Body of pancreas (tissue), 4 donors: ENCODE data around the gene LDLRAD4. TPM values are rescaled to one million over a fixed set of nuclear protein-coding genes. Genes with fewer than 3 reads are reported as not detected.
A peak's percentile ranks its signal among the peaks of the same experiment; 100 is the strongest.

Experiments used
- ATAC-seq: fragments of 150-250 bp; one replicate; pipeline ENCODE4 v1.9.1; 2016
- DNase-seq, 4 donors: peaks; one replicate each; pipeline ENCODE4 v3.0.0-alpha.2; 2019
- H3K27ac ChIP-seq, 4 donors: fragments of 200-600 bp; sonication (generic); 1 replicate in 3 of 4; 2 replicates in 1 of 4; pipeline versions ENCODE4 v1.5.1 to v1.6.1; 2016 to 2019; ENCODE audit warnings: mild to moderate bottlenecking in 1 of 4, mixed read lengths in 1 of 4, moderate library complexity in 1 of 4
- H3K27me3 ChIP-seq, 2 donors: fragments of 200-600 bp; sonication (generic); one replicate each; pipeline ENCODE4 v1.6.0; 2016; ENCODE audit warnings: mild to moderate bottlenecking in 1 of 2
- H3K36me3 ChIP-seq, 2 donors: fragments of 200-600 bp; sonication (generic); replicated peaks in 1 of 2; 2 replicates each; pipeline ENCODE4 v1.5.1; 2016; ENCODE audit warnings: low read depth in 2 of 2; ENCODE audit not compliant: insufficient read depth in 1 of 2
- H3K4me1 ChIP-seq: fragments of 200-600 bp; sonication (generic); one replicate; pipeline ENCODE4 v1.6.0; 2016
- H3K4me3 ChIP-seq, 2 donors: fragments of 200-600 bp; sonication (generic); 1 replicate in 1 of 2; 2 replicates in 1 of 2; pipeline ENCODE4 v1.5.1; 2016 to 2019
- H3K9me3 ChIP-seq, 3 donors: fragments of 200-600 bp; sonication (generic); 1 replicate in 2 of 3; 2 replicates in 1 of 3; pipeline ENCODE4 v1.5.1; 2016
- POLR2A ChIP-seq, 3 donors: fragments of 450-650 bp; IDR thresholded peaks; one replicate each; pipeline ENCODE4 v1.6.1; 2016; ENCODE audit warnings: antibody characterized with exemption in 3 of 3, mild to moderate bottlenecking in 2 of 3
- WGBS, 2 donors: methylation state at CpG; one replicate each; pipeline ENCODE4 v1.1.5; 2017; 5-methylcytosine and 5-hydroxymethylcytosine counted together
- intact Hi-C: fragments of 100-400 bp; cut with DNase I; formaldehyde crosslinking; loops from one replicate; pipeline ENCODE4 v1.15.1; 2023
- total RNA-seq, 2 donors: library from RNA; depleted of rRNA; stranded (reverse); fragments of >200 nt; gene quantifications; one replicate each; pipeline ENCODE4 v1.1.0, GENCODE V29; 2016
- TF ChIP-seq, protein P1 (sequence below), 7 experiments: fragments of 450-650 bp in 4 of 7; fragments of 200-600 bp in 3 of 7; sonication (generic) in 3 of 7; IDR thresholded peaks; one replicate each; pipeline ENCODE4 v1.5.1; 2016 to 2019; ENCODE audit warnings: antibody characterized with exemption in 7 of 7

Gene LDLRAD4
- total RNA-seq, 2 donors from 2014 or later, result 8.6 to 35.9 TPM

GRCh38 chr18:13451661-13452387 lies 233.3 kb downstream of the LDLRAD4 start:
- no peak for TF ChIP-seq POLR2A (IDR thresholded peaks at IDR 0.05)
- TF ChIP-seq, protein P1, sequence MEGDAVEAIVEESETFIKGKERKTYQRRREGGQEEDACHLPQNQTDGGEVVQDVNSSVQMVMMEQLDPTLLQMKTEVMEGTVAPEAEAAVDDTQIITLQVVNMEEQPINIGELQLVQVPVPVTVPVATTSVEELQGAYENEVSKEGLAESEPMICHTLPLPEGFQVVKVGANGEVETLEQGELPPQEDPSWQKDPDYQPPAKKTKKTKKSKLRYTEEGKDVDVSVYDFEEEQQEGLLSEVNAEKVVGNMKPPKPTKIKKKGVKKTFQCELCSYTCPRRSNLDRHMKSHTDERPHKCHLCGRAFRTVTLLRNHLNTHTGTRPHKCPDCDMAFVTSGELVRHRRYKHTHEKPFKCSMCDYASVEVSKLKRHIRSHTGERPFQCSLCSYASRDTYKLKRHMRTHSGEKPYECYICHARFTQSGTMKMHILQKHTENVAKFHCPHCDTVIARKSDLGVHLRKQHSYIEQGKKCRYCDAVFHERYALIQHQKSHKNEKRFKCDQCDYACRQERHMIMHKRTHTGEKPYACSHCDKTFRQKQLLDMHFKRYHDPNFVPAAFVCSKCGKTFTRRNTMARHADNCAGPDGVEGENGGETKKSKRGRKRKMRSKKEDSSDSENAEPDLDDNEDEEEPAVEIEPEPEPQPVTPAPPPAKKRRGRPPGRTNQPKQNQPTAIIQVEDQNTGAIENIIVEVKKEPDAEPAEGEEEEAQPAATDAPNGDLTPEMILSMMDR (IDR thresholded peaks at IDR 0.05), result no peak
- DNase-seq, result no peak
- Histone ChIP-seq H3K9me3 (no peaks in the 10 kb centered on the region), H3K27me3 (no peaks in the 10 kb centered on the region), H3K4me3 (no peak overlapping the region), H3K27ac (no peak overlapping the region), H3K36me3 (no peaks in the 10 kb centered on the region), H3K4me1 (peaks cover 6% of the 10 kb centered on the region)
- no peak for ATAC-seq
- intact Hi-C loops, result no loop called here
- WGBS, 2 donors, result 82 to 84% methylated on average over 14 of the region's 14 CpGs

DNA sequence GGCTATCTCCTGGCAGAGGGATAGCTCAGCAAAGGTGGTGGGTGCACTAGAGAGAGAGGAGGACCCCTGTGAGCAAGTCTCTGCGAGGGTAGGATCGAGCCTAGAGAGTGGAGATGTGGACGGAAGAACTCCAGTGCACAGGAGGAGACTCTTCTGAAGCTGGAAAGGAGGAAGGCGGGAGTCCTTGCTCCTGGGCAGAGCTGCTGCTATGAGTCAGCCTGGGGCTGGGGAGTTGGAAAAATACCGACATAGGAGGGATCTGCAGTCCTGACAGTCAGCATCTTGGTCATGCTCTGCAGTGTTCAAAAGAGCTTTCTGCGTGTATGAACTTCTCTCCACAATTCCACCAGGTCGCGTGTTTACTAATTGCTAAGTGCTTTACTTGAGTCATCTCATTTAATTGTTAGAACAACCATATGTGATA lies 233.8 kb downstream of the LDLRAD4 start:
- ATAC-seq (peak; percentile 33), DNase-seq (no peak)
- H3K4me3 ChIP-seq, result no peak overlapping the region
- TF ChIP-seq POLR2A (IDR thresholded peaks at IDR 0.05), result no peak
- TF ChIP-seq, protein P1 (IDR thresholded peaks at IDR 0.05), result no peak
- no peaks in the 10 kb centered on the region for H3K9me3 ChIP-seq
- H3K27me3 ChIP-seq, result no peaks in the 10 kb centered on the region
- no peaks in the 10 kb centered on the region for H3K36me3 ChIP-seq
- peaks cover 6% of the 10 kb centered on the region for H3K4me1 ChIP-seq
- intact Hi-C loops, result no loop called here
- H3K27ac ChIP-seq, result no peak overlapping the region
- WGBS, 2 donors, result 68 to 76% methylated on average over 8 of the region's 8 CpGs

- no peak for ATAC-seq
- WGBS, 2 donors, result 67% methylated on average over 21 of the region's 21 CpGs
- no peaks in the 10 kb centered on the region for H3K36me3 ChIP-seq
- TF ChIP-seq, protein P1 (IDR thresholded peaks at IDR 0.05), result no peak
- TF ChIP-seq POLR2A (IDR thresholded peaks at IDR 0.05), result no peak
- no peaks in the 10 kb centered on the region for H3K9me3 ChIP-seq
- peaks cover 6% of the 10 kb centered on the region for H3K4me1 ChIP-seq
- no peak overlapping the region for H3K27ac ChIP-seq
- no peak for DNase-seq
- no peak overlapping the region for H3K4me3 ChIP-seq
- intact Hi-C loops, result no loop called here
- H3K27me3 ChIP-seq, result no peaks in the 10 kb centered on the region
These were observed 234.5 kb downstream of the LDLRAD4 start for GRCh38 chr18:13452871-13453680.

GRCh38 chr18:13453714-13454113 lies 235.2 kb downstream of the LDLRAD4 start:
- 80 to 84% methylated on average over 18 of the region's 18 CpGs for WGBS, 2 donors
- Histone ChIP-seq H3K27me3 (no peaks in the 10 kb centered on the region), H3K27ac (no peak overlapping the region), H3K4me3 (no peak overlapping the region), H3K9me3 (no peaks in the 10 kb centered on the region), H3K36me3 (no peaks in the 10 kb centered on the region), H3K4me1 (peaks cover 6% of the 10 kb centered on the region)
- intact Hi-C loops, result no loop called here
- no peak for TF ChIP-seq POLR2A (IDR thresholded peaks at IDR 0.05)
- TF ChIP-seq, protein P1 (IDR thresholded peaks at IDR 0.05), result no peak
- DNase-seq (no peak), ATAC-seq (peak; percentile 36)
